Measurements from ENCODE around the gene AGER.

AGER gene

GRCh38 chr6:32168807-32169591, 15.1 kb downstream of the AGER start:
- no peak for DNase-seq (ENCODE audit: low read depth in 2 of 2)

- DNase-seq (ENCODE audit: low read depth in 2 of 2): no peak
Observed at GRCh38 chr6:32168350-32168749, 15.7 kb downstream of the AGER start.

DNA sequence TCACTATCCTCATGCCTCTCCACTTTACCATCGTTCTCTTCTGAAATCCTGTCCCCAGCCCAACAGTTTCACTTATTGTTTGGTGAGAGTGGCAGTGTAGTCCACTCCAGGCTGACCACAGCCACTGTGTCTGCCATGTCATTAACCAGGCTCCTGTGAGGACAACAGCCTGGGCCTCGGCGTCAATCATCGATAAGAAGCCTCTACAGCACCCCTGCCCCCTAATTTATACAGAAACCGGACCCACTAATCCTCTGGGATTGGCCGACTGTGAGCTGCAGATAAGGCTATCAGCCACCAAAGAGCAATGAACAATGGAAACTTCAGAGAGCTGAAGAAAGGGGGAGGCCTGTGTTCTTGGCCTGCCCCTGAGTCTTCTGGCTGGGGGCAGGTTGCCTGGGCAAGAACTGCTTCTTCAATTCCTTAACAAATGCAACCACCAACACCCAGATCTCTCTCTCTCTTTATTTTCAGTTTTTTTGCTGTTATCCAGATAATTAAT, 16.2 kb downstream of the AGER start:
- no peak for DNase-seq (ENCODE audit: low read depth in 2 of 2)

DNA sequence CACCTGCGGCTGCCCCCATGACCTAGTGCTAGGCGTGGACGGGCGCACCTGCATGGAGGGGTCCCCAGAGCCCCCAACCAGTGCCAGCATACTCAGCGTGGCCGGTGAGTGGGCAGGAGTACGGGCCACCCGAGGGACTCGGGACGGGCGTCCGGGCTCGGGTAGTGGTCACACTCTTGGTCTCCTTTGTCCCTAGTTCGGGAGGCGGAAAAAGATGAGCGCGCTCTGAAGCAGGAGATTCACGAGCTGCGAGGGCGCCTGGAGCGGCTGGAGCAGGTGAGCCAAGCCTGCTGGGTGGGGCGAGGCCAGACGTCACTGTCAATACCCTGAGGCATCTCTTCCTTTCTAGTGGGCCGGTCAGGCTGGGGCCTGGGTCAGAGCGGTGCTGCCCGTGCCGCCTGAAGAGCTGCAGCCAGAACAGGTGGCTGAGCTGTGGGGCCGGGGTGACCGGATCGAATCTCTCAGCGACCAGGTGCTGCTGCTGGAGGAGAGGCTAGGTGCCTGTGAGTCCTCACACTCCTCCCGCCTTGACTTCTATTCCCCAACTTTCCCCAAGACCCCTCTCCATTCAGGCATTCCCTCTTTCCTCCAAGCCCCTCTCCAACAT, 16.8 kb downstream of the AGER start:
- DNase-seq (ENCODE audit: low read depth in 2 of 2): no peak

GRCh38 chr6:32166411-32167061, 17.5 kb downstream of the AGER start:
- DNase-seq (ENCODE audit: low read depth in 2 of 2): no peak

- DNase-seq (ENCODE audit: low read depth in 2 of 2): no peak
Observed at GRCh38 chr6:32164295-32164694, 19.8 kb downstream of the AGER start, which contains the start of gene EGFL8. EGFL8 (plus strand) TSS chr6:32164595; CDS start chr6:32166166, 1,571 bp downstream.

DNA sequence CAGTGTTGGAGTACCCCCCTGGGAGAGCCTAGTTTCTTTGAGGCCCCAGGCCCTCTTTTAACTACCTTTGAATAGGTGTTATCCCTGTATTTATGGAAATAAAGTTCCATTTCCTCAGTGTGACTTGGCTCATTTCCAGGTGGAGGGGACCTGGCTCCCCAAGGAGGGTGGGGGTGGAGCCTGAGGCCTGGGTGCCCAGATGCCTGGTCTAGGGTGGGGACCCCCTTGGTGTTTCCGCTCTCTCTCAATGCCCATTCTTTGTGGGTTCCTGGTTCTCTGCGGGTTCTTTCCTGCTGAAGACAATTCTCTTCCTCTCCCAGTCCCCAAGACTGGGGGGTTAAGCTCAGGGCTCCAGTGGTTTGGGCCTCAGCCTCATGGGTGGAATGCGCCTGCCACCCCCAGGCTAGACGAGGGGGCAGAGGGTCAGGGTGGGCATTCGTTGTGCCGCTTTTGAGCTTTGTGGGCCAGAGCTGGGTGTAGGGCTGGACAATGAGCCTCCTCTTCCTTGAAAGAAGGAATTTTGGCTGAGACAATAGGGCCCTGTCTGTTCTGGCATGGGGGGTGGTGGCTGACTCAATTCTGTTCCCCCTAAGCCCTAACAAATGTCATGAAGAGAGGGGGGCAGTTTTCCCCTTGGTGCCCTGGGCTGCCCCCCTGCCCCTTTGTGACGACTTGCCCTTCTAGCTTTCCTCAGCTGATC, 20.3 kb downstream of the AGER start:
- DNase-seq (ENCODE audit: low read depth in 2 of 2): no peak

DNA sequence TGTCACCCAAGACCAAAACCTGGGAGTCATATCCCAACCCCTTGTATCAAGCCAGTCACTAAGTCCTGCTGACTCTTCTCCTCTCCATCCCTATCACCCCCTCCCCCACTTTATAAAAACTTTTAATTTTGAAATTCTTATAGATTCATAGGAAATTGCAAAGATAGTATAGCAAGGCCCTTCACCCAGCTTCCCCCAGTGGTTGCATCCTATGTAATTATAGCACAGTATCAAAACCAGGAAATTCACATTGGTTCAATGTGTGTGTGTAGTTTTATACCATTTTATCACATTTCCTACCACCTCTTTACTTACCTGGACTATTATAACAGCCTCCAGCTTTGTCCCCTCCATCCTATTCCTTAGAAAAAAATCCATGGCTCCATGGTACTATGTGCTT, 26.0 kb downstream of the AGER start:
- no peak for DNase-seq (ENCODE audit: low read depth in 2 of 2)

GRCh38 chr6:32156891-32157290, 27.2 kb downstream of the AGER start:
- DNase-seq (ENCODE audit: low read depth in 2 of 2): no peak

DNA sequence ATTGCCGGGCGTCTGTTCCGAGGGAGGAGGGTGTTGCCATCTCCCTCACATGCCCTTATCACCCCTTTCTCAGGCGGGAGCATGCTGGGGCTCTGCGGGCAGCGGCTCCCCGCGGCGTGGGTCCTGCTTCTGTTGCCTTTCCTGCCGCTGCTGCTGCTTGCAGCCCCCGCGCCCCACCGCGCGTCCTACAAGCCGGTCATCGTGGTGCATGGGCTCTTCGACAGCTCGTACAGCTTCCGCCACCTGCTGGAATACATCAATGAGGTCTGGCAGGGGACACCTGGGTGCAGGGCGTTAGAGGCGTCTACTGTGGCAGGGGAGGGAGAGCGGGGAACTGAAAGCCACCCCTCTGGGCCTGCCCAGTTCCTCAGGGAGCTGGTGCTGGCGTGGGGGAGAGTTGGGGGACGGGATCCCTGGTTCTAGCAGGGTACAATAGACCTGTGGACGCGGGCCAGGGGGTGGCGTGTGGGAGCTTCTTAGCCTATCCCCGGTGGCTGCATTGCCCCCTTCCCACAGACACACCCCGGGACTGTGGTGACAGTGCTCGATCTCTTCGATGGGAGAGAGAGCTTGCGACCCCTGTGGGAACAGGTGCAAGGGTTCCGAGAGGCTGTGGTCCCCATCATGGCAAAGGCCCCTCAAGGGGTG, 29.4 kb downstream of the AGER start:
- peak in 1 of 2 donors; percentile 35 for DNase-seq (ENCODE audit: low read depth in 2 of 2)

GRCh38 chr6:32153564-32154513, 30.2 kb downstream of the AGER start, which contains the start of gene PPT2:
PPT2 (plus strand) TSS chr6:32154141; CDS start chr6:32154595, 454 bp downstream.
- DNase-seq (ENCODE audit: low read depth in 2 of 2): peak; percentile 54 to 61

- DNase-seq (ENCODE audit: low read depth in 2 of 2): no peak
Observed at GRCh38 chr6:32152769-32153563, 31.1 kb downstream of the AGER start.

DNA sequence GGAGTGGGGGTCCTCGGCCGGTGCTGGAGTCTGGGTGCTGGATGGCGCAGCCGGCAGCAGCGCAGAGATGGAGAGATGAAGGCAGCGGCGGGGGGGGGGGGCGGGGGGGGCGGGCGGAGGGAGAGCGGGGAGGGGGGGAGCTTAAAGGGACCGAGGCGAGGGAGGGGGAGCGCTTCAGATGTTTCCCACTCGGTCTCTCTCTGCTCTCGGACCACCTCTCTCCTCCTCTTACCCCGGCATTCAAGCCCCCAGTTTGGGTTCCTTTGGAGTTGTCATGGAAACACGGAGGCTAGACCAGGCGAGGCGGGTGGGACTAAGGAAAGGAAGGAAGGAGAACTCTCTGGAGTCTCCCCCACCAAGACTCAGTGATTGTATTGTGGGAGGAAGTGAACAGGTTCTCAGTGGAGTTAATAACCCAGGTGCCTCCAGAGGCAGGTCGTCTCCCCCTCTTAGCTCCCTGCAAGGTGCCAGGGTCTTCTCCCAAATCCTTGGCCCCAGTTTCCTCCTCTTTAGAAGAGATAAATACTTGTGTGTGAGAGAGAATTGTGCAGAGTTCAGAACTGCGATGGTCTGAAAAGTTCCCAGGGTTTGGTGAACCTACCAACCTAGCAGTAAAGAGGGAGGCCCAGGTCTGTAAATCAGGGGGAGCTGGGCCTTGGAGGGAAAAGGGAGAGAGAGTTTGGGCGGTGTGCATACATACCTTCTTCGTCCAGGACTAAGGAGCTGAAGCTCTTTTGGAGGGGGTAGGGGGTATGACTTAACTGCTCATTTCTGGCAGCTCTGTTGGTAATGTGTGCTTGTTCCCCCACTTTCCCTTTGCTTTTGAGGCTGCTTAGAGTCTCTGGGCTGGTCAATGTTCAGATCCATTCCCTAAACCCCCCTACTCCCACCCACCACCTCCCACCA, 31.9 kb downstream of the AGER start, which contains the start of gene PRRT1:
TSS of gene PRRT1 (minus strand) at position 77 of the 906 bp plus-strand sequence. CDS start 112 bp downstream, outside the sequence.
- no peak for DNase-seq (ENCODE audit: low read depth in 2 of 2)

DNA sequence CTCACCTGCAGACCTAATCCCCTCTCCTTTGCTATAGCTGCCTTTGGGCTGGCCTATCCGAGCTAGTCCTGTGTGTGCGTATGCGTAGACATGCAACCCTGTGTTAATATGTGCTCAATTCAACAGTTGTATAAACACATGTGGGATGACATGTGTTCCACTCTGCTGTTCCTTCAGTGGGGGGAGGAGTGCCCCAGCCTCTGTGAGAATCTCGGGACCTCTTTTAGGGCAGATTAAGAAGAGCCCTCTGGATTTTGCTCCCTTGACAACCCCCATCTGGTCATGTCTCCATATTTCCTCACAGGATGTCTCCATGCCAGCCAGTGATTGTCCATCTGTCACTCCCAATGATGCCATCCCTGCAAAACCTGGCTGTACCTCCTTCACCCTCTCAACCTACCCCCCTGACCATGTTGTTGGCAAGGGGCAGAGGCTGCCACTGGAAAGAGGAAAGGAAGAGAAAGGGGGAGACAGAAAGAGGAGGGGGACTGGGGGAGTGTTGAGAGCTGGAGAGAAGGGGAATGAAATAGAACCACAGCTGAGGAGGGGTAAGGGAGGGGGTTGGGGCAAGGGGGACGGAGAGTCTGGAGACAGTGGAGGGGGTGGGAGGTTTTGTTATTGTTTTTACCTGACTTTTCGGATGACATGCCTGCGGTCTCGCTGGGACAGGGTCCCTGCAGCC, 32.7 kb downstream of the AGER start:
- DNase-seq (ENCODE audit: low read depth in 2 of 2): no peak

GRCh38 chr6:32149932-32150870, 33.9 kb downstream of the AGER start:
- DNase-seq (ENCODE audit: low read depth in 2 of 2): no peak

- no peak for DNase-seq (ENCODE audit: low read depth in 2 of 2)
Observed at GRCh38 chr6:32149092-32149755, 34.8 kb downstream of the AGER start.
